Colonic mucosa (tissue), 4 donors: ENCODE results near the gene CAPN15. TPM values are rescaled to one million over a fixed set of nuclear protein-coding genes. Genes with fewer than 3 reads are reported as not detected.
A peak's percentile ranks its signal among the peaks of the same experiment; 100 is the strongest.

ENCODE experiments used
- DNase-seq: peaks from one replicate; pipeline ENCODE4 v3.0.0-alpha.2; 2020
- H3K27ac ChIP-seq: fragments of 200-600 bp; one replicate; pipeline ENCODE4 v1.8.0; 2021
- H3K27me3 ChIP-seq: fragments of 200-600 bp; one replicate; pipeline ENCODE4 v1.8.0; 2021
- H3K36me3 ChIP-seq: fragments of 200-600 bp; one replicate; pipeline ENCODE4 v1.8.0; 2021
- H3K4me1 ChIP-seq: fragments of 200-600 bp; one replicate; pipeline ENCODE4 v1.8.0; 2021; ENCODE audit warnings: mild to moderate bottlenecking
- H3K4me3 ChIP-seq: fragments of 200-600 bp; one replicate; pipeline ENCODE4 v1.8.0; 2021
- H3K9ac ChIP-seq, 2 donors: one replicate each; pipeline ENCODE4 v1.7.0; 2013; ENCODE audit warnings: control low read depth in 2 of 2, low read depth in 2 of 2, low read length in 2 of 2
- H3K9me3 ChIP-seq: fragments of 200-600 bp; one replicate; pipeline ENCODE4 v1.8.0; 2021
- CTCF ChIP-seq: fragments of 200-600 bp; IDR thresholded peaks from one replicate; pipeline ENCODE4 v1.8.0; 2022; ENCODE audit warnings: antibody characterized with exemption, mild to moderate bottlenecking
- intact Hi-C: fragments of 100-400 bp; cut with DNase I; formaldehyde crosslinking; loops from one replicate; pipeline ENCODE4 v1.14.1; 2022
- total RNA-seq, 2 donors: library from RNA; stranded (reverse); fragmentation: NEBNext Ultra II Directional in 1 of 2; extraction: Animal tissue kit (Norgen Biotek cat#: 25700) in 1 of 2; gene quantifications; one replicate each; pipeline ENCODE4 v1.2.1, GENCODE V29; 2021
- donor health status: healthy.
- donor health status: DM: no; HTN: no; CAD: no.
- donor health status: DM: no; HTN: no; CAD: no.

Gene CAPN15
- total RNA-seq, 2 donors from 2014 or later = 74.6 to 139 TPM

GRCh38 chr16:496097-496886 lies 31.2 kb upstream of the CAPN15 start:
- H3K9ac ChIP-seq = no peak overlapping the region
- no peak overlapping the region for H3K27ac ChIP-seq
- no peaks in the 10 kb centered on the region for H3K27me3 ChIP-seq
- no peak for TF ChIP-seq CTCF
- no peaks in the 10 kb centered on the region for H3K36me3 ChIP-seq
- H3K4me1 ChIP-seq = no peaks in the 10 kb centered on the region
- H3K4me3 ChIP-seq = no peak overlapping the region
- DNase-seq = no peak
- intact Hi-C loops = no loop called here
- H3K9me3 ChIP-seq = no peaks in the 10 kb centered on the region

GRCh38 chr16:497258-497657 lies 30.3 kb upstream of the CAPN15 start:
- intact Hi-C loops = no loop called here
- Histone ChIP-seq H3K36me3 (no peaks in the 10 kb centered on the region), H3K4me3 (no peak overlapping the region), H3K27me3 (no peaks in the 10 kb centered on the region), H3K9me3 (no peaks in the 10 kb centered on the region), H3K27ac (no peak overlapping the region), H3K4me1 (peaks cover 4% of the 10 kb centered on the region), H3K9ac (no peak overlapping the region)
- TF ChIP-seq CTCF = no peak
- no peak for DNase-seq

GRCh38 chr16:499924-500323 lies 27.6 kb upstream of the CAPN15 start:
- no peaks in the 10 kb centered on the region for H3K27me3 ChIP-seq
- H3K36me3 ChIP-seq = no peaks in the 10 kb centered on the region
- H3K4me3 ChIP-seq = no peak overlapping the region
- TF ChIP-seq CTCF = no peak
- H3K9ac ChIP-seq = no peak overlapping the region
- DNase-seq = no peak
- intact Hi-C loops = no loop called here
- H3K9me3 ChIP-seq = no peaks in the 10 kb centered on the region
- H3K27ac ChIP-seq = no peak overlapping the region
- peaks cover 8% of the 10 kb centered on the region for H3K4me1 ChIP-seq

GRCh38 chr16:500709-501108 lies 26.8 kb upstream of the CAPN15 start:
- H3K4me1 ChIP-seq = peaks cover 8% of the 10 kb centered on the region
- no peaks in the 10 kb centered on the region for H3K9me3 ChIP-seq
- no peaks in the 10 kb centered on the region for H3K27me3 ChIP-seq
- H3K9ac ChIP-seq = no peak overlapping the region
- H3K4me3 ChIP-seq = no peak overlapping the region
- DNase-seq = no peak
- no peaks in the 10 kb centered on the region for H3K36me3 ChIP-seq
- H3K27ac ChIP-seq = no peak overlapping the region
- TF ChIP-seq CTCF = no peak
- intact Hi-C loops = no loop called here

GRCh38 chr16:502179-502943 lies 25.2 kb upstream of the CAPN15 start:
- Histone ChIP-seq H3K4me1 (peaks cover 8% of the 10 kb centered on the region), H3K9ac (peak overlapping the region in 1 of 2 donors; percentile 68), H3K9me3 (no peaks in the 10 kb centered on the region), H3K36me3 (no peaks in the 10 kb centered on the region), H3K27me3 (no peaks in the 10 kb centered on the region), H3K27ac (peak overlapping the region; percentile 76), H3K4me3 (no peak overlapping the region)
- DNase-seq = peak; percentile 87
- intact Hi-C loops = no loop called here
- no peak for TF ChIP-seq CTCF
